Spleen (tissue), 11 donors: ENCODE measurements around the gene TMPRSS6. TPM values are rescaled to one million over a fixed set of nuclear protein-coding genes. Genes with fewer than 3 reads are reported as not detected.

Experiments used
- DNase-seq: peaks from one replicate; pipeline ENCODE4 v3.0.0-alpha.2; 2020
- H3K27ac ChIP-seq, 8 donors: fragments of 200-600 bp; sonication (generic) in 7 of 8; 1 replicate in 4 of 8; 2 replicates in 4 of 8; pipeline versions ENCODE4 v1.5.0 to v1.8.0; 2016 to 2021; ENCODE audit warnings: inconsistent platforms in 4 of 8, mild to moderate bottlenecking in 4 of 8, moderate library complexity in 1 of 8
- H3K27me3 ChIP-seq, 7 donors: fragments of 200-600 bp; sonication (generic) in 6 of 7; replicated peaks in 1 of 7; 1 replicate in 4 of 7; 2 replicates in 3 of 7; pipeline versions ENCODE4 v1.5.0 to v1.8.0; 2016 to 2021; ENCODE audit warnings: inconsistent platforms in 3 of 7, mild to moderate bottlenecking in 1 of 7
- H3K36me3 ChIP-seq, 6 donors: fragments of 200-600 bp; sonication (generic) in 5 of 6; 1 replicate in 4 of 6; 2 replicates in 2 of 6; pipeline versions ENCODE4 v1.5.0 to v1.8.0; 2016 to 2021; ENCODE audit warnings: inconsistent platforms in 2 of 6
- H3K4me1 ChIP-seq, 6 donors: fragments of 200-600 bp; sonication (generic) in 5 of 6; 1 replicate in 3 of 6; 2 replicates in 3 of 6; pipeline versions ENCODE4 v1.5.0 to v1.8.0; 2016 to 2021; ENCODE audit warnings: inconsistent platforms in 3 of 6
- H3K4me3 ChIP-seq, 8 donors: fragments of 200-600 bp; sonication (generic) in 7 of 8; 1 replicate in 4 of 8; 2 replicates in 4 of 8; pipeline versions ENCODE4 v1.5.0 to v1.8.0; 2016 to 2021; ENCODE audit warnings: inconsistent platforms in 4 of 8, mild to moderate bottlenecking in 4 of 8, moderate library complexity in 2 of 8
- H3K9me3 ChIP-seq, 8 donors: fragments of 200-600 bp; sonication (generic) in 7 of 8; 1 replicate in 4 of 8; 2 replicates in 4 of 8; pipeline versions ENCODE4 v1.5.0 to v1.8.0; 2016 to 2021; ENCODE audit warnings: inconsistent platforms in 4 of 8
- CTCF ChIP-seq, 11 experiments: fragments of 200-600 bp in 7 of 11; fragments of 450-650 bp in 4 of 11; sonication (generic) in 4 of 11; IDR thresholded peaks in 8 of 11; conservative IDR thresholded peaks in 3 of 11; 1 replicate in 7 of 11; 2 replicates in 4 of 11; pipeline versions ENCODE4 v1.4.0 to v1.8.0; 2016 to 2021; ENCODE audit warnings: antibody characterized with exemption in 11 of 11, inconsistent platforms in 4 of 11, mild to moderate bottlenecking in 1 of 11
- POLR2A ChIP-seq, 3 donors: fragments of 450-650 bp; IDR thresholded peaks; one replicate each; pipeline ENCODE4 v1.5.1; 2017; ENCODE audit warnings: antibody characterized with exemption in 3 of 3, mild to moderate bottlenecking in 1 of 3
- POLR2AphosphoS5 ChIP-seq, 3 donors: sonication (generic); formaldehyde crosslinking; IDR thresholded peaks; one replicate each; pipeline ENCODE4 v1.5.1; 2017; ENCODE audit warnings: antibody characterized with exemption in 3 of 3
- WGBS, 5 donors: extraction: QIAGEN DNeasy Blood & Tissue Kit in 3 of 5; methylation state at CpG; one replicate each; pipeline versions ENCODE4 v1.1.5 to v1.1.7; 2013 to 2018; 5-methylcytosine and 5-hydroxymethylcytosine counted together
- intact Hi-C: fragments of 100-400 bp; cut with DNase I; formaldehyde crosslinking; loops from one replicate; pipeline ENCODE4 v1.15.0; 2023; ENCODE audit warnings: low total_unique reads
- polyA plus RNA-seq, 3 donors: library from polyadenylated mRNA; stranded (reverse); fragments of 200-250 nt; gene quantifications; one replicate each; pipeline ENCODE4 v1.2.1, GENCODE V29; 2013
- total RNA-seq, 7 donors: library from RNA; depleted of rRNA in 3 of 7; stranded (reverse); fragments of >200 nt in 3 of 7; fragmentation: NEBNext Ultra II Directional in 4 of 7; extraction: Animal tissue kit (Norgen Biotek cat#: 25700) in 4 of 7; gene quantifications; one replicate each; pipeline versions ENCODE4 v1.1.0 to v1.2.1, GENCODE V29; 2016 to 2021
- donor health status: healthy with polysubstance abuse.
- donor health status: DM: no; HTN: no; CAD: no; lungs with moderate emphysema.
- donor health status: DM: no; HTN: no; CAD: no.
- donor health status: Bipolar disorder and iron deficiency.
- donor health status: healthy.
- donor health status: DM: no; HTN: no; CAD: no.
- donor health status: DM: yes; HTN: yes; CAD: no.

Gene TMPRSS6
- total and polyA plus RNA-seq, 10 donors, result 0.09 to 0.55 (median 0.28) TPM; not detected in 5

GRCh38 chr22:37060801-37061610 is 48.5 kb downstream of the TMPRSS6 start:
- Histone ChIP-seq H3K4me3 (no peak overlapping the region), H3K9me3 (no peaks in the 10 kb centered on the region), H3K27me3 (peaks cover 0 to 4% (median 0%) of the 10 kb centered on the region in 7 donors), H3K36me3 (peaks cover 0 to 66% (median 29%) of the 10 kb centered on the region in 6 donors), H3K27ac (no peak overlapping the region), H3K4me1 (no peaks in the 10 kb centered on the region)
- 74 to 95% (median 82%) methylated on average over 26 to 28 of the region's 28 CpGs for WGBS, 5 donors
- intact Hi-C loops, result no loop called here
- TF ChIP-seq CTCF (IDR thresholded peaks at IDR 0.05 in 8 of 11, conservative IDR thresholded peaks at IDR 0.05 in 3 of 11), result no peak
- TF ChIP-seq POLR2A (IDR thresholded peaks at IDR 0.05), result no peak
- TF ChIP-seq POLR2AphosphoS5 (IDR thresholded peaks at IDR 0.05), result no peak
- DNase-seq, result no peak

GRCh38 chr22:37059876-37060449 is 49.5 kb downstream of the TMPRSS6 start:
- no peak for DNase-seq
- no peak overlapping the region for H3K27ac ChIP-seq
- no peak for TF ChIP-seq POLR2A (IDR thresholded peaks at IDR 0.05)
- TF ChIP-seq CTCF (IDR thresholded peaks at IDR 0.05 in 8 of 11, conservative IDR thresholded peaks at IDR 0.05 in 3 of 11), result no peak
- TF ChIP-seq POLR2AphosphoS5 (IDR thresholded peaks at IDR 0.05), result no peak
- peaks cover 0 to 76% (median 33%) of the 10 kb centered on the region in 6 donors for H3K36me3 ChIP-seq
- no peaks in the 10 kb centered on the region for H3K4me1 ChIP-seq
- intact Hi-C loops, result no loop called here
- no peak overlapping the region for H3K4me3 ChIP-seq
- no peaks in the 10 kb centered on the region for H3K9me3 ChIP-seq
- 60 to 90% (median 85%) methylated on average over 1 to 9 of the region's 9 CpGs for WGBS, 5 donors
- H3K27me3 ChIP-seq, result no peaks in the 10 kb centered on the region

GRCh38 chr22:37058917-37059701 is 50.4 kb downstream of the TMPRSS6 start:
- no peaks in the 10 kb centered on the region for H3K4me1 ChIP-seq
- no peak overlapping the region for H3K4me3 ChIP-seq
- 94 to 95% (median 95%) methylated on average over 25 to 28 of the region's 28 CpGs for WGBS, 5 donors
- intact Hi-C loops, result no loop called here
- DNase-seq, result no peak
- peaks cover 0 to 85% (median 33%) of the 10 kb centered on the region in 6 donors for H3K36me3 ChIP-seq
- H3K27ac ChIP-seq, result no peak overlapping the region
- no peaks in the 10 kb centered on the region for H3K9me3 ChIP-seq
- TF ChIP-seq CTCF (IDR thresholded peaks at IDR 0.05 in 8 of 11, conservative IDR thresholded peaks at IDR 0.05 in 3 of 11), result no peak
- no peak for TF ChIP-seq POLR2AphosphoS5 (IDR thresholded peaks at IDR 0.05)
- TF ChIP-seq POLR2A (IDR thresholded peaks at IDR 0.05), result no peak
- no peaks in the 10 kb centered on the region for H3K27me3 ChIP-seq
